ENCODE data around the gene ZNF211. TPM values are rescaled to one million over a fixed set of nuclear protein-coding genes. Genes with fewer than 3 reads are reported as not detected.

The ZNF211 gene
- total and polyA plus RNA-seq, 7 donors: 1.6 to 6.9 (median 4.6) TPM

DNA sequence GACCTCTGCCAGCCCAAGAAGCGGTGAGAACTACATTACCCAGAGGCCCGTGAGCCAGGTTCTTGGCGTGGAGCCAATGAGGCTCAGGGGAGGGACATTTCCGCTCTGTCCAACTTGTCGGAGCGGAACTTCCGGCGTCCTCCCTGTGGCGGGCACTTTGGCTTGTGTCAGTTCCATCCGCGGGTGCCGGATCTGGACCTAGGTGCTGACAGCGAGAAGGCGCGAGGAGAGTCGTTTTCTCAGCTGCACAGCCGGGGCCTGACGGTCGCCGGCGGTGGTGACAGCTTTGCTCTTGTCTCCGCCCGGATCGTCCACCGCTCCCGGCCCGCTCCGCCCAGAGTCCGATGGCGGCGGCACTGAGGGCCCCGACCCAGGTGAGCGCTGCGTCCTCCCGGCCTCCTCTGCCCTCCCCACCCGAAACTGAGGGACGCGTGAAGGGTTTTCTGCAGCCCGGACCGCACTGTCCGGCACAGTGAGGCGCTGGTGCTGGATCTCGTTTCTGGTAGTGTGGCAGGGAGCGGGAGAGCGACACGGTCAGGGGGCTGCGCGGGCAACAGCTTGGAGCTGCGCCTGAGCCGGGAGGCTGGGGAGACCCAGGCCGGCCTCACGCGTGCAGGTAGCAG, 33.1 kb upstream of the ZNF211 start, which contains the start of gene ZNF530:
ZNF530 (plus strand) TSS at position 125 of the 623 bp plus-strand sequence. CDS start 4,461 bp downstream, outside the sequence.
- H3K9me3 ChIP-seq: peaks cover 35% of the 10 kb centered on the region
- H3K36me3 ChIP-seq (ENCODE audit: insufficient read depth in 1 of 2, low read depth in 1 of 2): peaks cover 6% of the 10 kb centered on the region in 2 donors
- ATAC-seq (peak; percentile 99 to 100 (median 100)), DNase-seq (peak; percentile 95 to 97)
- 0 to 1% (median 1%) methylated on average over 50 to 53 of the region's 53 CpGs for WGBS, 3 donors
- intact Hi-C loops (cut with DNase I): no loop called here
- H3K27me3 ChIP-seq (ENCODE audit: insufficient read depth in 3 of 3, low read length in 2 of 3): no peaks in the 10 kb centered on the region
- peak within 1 kb of the TSS; percentile 30 for H3K27ac ChIP-seq
- peaks cover 7% of the 10 kb centered on the region for H3K4me1 ChIP-seq
- TF ChIP-seq, protein P1, sequence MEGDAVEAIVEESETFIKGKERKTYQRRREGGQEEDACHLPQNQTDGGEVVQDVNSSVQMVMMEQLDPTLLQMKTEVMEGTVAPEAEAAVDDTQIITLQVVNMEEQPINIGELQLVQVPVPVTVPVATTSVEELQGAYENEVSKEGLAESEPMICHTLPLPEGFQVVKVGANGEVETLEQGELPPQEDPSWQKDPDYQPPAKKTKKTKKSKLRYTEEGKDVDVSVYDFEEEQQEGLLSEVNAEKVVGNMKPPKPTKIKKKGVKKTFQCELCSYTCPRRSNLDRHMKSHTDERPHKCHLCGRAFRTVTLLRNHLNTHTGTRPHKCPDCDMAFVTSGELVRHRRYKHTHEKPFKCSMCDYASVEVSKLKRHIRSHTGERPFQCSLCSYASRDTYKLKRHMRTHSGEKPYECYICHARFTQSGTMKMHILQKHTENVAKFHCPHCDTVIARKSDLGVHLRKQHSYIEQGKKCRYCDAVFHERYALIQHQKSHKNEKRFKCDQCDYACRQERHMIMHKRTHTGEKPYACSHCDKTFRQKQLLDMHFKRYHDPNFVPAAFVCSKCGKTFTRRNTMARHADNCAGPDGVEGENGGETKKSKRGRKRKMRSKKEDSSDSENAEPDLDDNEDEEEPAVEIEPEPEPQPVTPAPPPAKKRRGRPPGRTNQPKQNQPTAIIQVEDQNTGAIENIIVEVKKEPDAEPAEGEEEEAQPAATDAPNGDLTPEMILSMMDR (IDR thresholded peaks at IDR 0.05): no peak
- H3K4me3 ChIP-seq: peak within 1 kb of the TSS; percentile 82

DNA sequence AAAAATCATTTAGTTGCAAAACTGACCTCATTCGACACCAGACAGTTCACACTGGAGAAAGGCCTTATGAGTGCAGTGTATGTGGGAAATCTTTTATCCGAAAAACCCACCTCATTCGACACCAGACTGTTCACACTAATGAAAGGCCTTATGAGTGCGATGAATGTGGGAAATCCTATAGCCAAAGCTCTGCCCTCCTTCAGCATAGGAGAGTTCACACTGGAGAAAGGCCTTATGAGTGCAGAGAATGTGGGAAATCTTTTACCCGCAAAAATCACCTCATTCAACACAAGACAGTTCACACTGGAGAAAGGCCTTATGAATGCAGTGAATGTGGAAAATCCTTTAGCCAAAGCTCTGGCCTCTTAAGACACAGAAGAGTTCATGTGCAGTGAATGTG, 26.0 kb upstream of the ZNF211 start:
- Histone ChIP-seq H3K4me1 (no peaks in the 10 kb centered on the region), H3K36me3 (ENCODE audit: insufficient read depth in 1 of 2, low read depth in 1 of 2) (peaks cover 15 to 25% of the 10 kb centered on the region in 2 donors), H3K9me3 (peaks cover 61% of the 10 kb centered on the region), H3K27me3 (ENCODE audit: insufficient read depth in 3 of 3, low read length in 2 of 3) (no peaks in the 10 kb centered on the region), H3K4me3 (no peak overlapping the region), H3K27ac (no peak overlapping the region)
- DNase-seq: no peak
- 97 to 98% (median 97%) methylated on average over 5 of the region's 5 CpGs for WGBS, 3 donors
- ATAC-seq: no peak
- intact Hi-C loops (cut with DNase I): no loop called here
- TF ChIP-seq, protein P1 (IDR thresholded peaks at IDR 0.05): no peak

DNA sequence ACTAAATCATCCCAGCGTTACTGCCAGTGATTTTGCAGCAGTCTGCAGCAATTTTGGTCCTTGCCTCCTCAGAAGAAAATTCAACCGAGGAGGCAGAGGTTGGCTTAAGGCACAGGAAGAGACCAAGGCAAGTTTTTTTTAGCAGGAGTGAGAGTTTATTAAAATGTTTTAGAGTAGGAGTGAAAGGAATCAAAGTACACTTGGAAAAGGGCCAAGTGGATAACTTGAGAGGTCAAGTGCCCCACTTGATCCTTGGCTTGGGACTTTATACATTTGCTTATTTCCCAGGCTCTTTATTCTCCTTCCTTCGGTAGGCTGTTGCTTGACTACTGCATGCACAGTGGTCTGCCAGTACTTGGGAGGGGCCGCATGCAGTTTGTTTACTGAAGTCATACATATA, 21.9 kb upstream of the ZNF211 start:
- DNase-seq (no peak), ATAC-seq (no peak)
- intact Hi-C loops (cut with DNase I): no loop called here
- TF ChIP-seq, protein P1 (IDR thresholded peaks at IDR 0.05): no peak
- H3K36me3 ChIP-seq (ENCODE audit: insufficient read depth in 1 of 2, low read depth in 1 of 2): peaks cover 8 to 12% of the 10 kb centered on the region in 2 donors
- no peaks in the 10 kb centered on the region for H3K4me1 ChIP-seq
- H3K4me3 ChIP-seq: no peak overlapping the region
- peaks cover 46% of the 10 kb centered on the region for H3K9me3 ChIP-seq
- 87 to 92% (median 88%) methylated on average over 4 of the region's 4 CpGs for WGBS, 3 donors
- no peaks in the 10 kb centered on the region for H3K27me3 ChIP-seq (ENCODE audit: insufficient read depth in 3 of 3, low read length in 2 of 3)
- no peak overlapping the region for H3K27ac ChIP-seq

DNA sequence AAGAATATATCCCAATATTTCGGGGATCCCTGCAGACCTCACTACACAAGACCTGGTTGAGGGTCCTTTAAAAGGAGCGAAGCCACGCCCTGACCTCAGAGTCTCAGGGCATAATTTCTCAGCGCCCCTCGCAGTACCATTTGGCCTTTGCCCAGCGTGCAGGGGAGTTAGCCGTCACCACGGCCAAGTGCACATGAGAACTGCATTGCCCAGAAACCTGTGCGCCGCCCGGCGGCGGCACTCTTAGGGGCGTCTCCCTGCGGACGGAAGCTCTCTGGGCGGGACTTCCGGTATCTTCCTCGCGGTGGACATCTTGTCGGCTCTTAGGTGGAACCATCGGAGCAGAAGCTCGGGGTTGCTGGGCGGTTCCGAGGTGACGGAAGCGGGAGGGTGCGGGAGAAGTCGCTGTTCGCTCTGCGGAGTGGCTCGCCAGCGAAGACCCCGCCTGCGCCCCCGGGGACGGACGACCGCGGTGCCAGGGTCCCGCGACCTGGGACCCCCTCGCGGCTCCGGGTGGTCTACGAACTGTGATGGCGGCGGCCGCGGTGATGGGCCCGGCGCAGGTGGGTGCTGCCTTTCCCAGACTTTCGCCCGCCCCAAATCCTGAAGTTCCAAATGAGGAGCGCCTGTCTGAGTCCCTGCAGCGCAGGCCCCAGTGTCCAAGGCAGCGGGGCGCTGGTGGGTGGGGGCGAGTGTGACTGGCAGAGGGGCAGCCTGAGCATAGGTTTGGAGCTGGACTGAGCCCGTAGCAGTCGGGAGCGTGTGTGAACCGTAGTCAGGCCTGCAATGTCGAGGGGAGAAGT, 18.8 kb upstream of the ZNF211 start, which contains the start of gene ZNF134:
ZNF134 (plus strand) TSS at position 302 of the 803 bp plus-strand sequence. CDS start 5,227 bp downstream, outside the sequence.
- TF ChIP-seq, protein P1 (IDR thresholded peaks at IDR 0.05): peak; percentile 18
- 2% methylated on average over 57 to 64 of the region's 64 CpGs for WGBS, 3 donors
- no peaks in the 10 kb centered on the region for H3K27me3 ChIP-seq (ENCODE audit: insufficient read depth in 3 of 3, low read length in 2 of 3)
- H3K27ac ChIP-seq: peak within 1 kb of the TSS; percentile 74
- H3K36me3 ChIP-seq (ENCODE audit: insufficient read depth in 1 of 2, low read depth in 1 of 2): peaks cover 21 to 35% of the 10 kb centered on the region in 2 donors
- ATAC-seq (peak; percentile 99 to 100 (median 100)), DNase-seq (peak; percentile 92 to 96)
- peak within 1 kb of the TSS; percentile 96 for H3K4me3 ChIP-seq
- peaks cover 65% of the 10 kb centered on the region for H3K9me3 ChIP-seq
- H3K4me1 ChIP-seq: no peaks in the 10 kb centered on the region
- intact Hi-C loops (cut with DNase I): no loop called here

All from psoas muscle (tissue), 8 donors.